Measurements from ENCODE around the gene PELI1. TPM values are rescaled to one million over a fixed set of nuclear protein-coding genes. Genes with fewer than 3 reads are reported as not detected.

The PELI1 gene
- total RNA-seq, 2 experiments from 2014 or later, result 29.8 to 39.2 TPM

GRCh38 chr2:64189167-64189566 is 44.9 kb upstream of the PELI1 start:
- POLR2A ChIA-PET, result no interaction called here
- no peaks in the 10 kb centered on the region for H3K36me3 Mint-ChIP-seq (ENCODE audit: low read depth)
- DNase-seq (no peak), ATAC-seq (no peak)
- CTCF ChIA-PET, result no interaction called here
- no peaks in the 10 kb centered on the region for H3K9me3 Mint-ChIP-seq
- intact Hi-C loops (cut with micrococcal nuclease), result no loop called here
- TF ChIP-seq CTCF (IDR thresholded peaks at IDR 0.05), result no peak
- H3K27ac Mint-ChIP-seq, result no peak overlapping the region
- no peak overlapping the region for H3K4me3 Mint-ChIP-seq
- peaks cover 10% of the 10 kb centered on the region for H3K4me1 Mint-ChIP-seq (ENCODE audit: low read depth)
- peaks cover 2% of the 10 kb centered on the region for H3K27me3 Mint-ChIP-seq

- DNase-seq (no peak), ATAC-seq (no peak)
- intact Hi-C loops (cut with micrococcal nuclease), result no loop called here
- peaks cover 7% of the 10 kb centered on the region for H3K4me1 Mint-ChIP-seq (ENCODE audit: low read depth)
- no peaks in the 10 kb centered on the region for H3K36me3 Mint-ChIP-seq (ENCODE audit: low read depth)
- no peak for TF ChIP-seq CTCF (IDR thresholded peaks at IDR 0.05)
- no peak overlapping the region for H3K27ac Mint-ChIP-seq
- H3K4me3 Mint-ChIP-seq, result no peak overlapping the region
- H3K9me3 Mint-ChIP-seq, result no peaks in the 10 kb centered on the region
- H3K27me3 Mint-ChIP-seq, result peaks cover 2% of the 10 kb centered on the region
- ChIA-PET CTCF (interaction anchor here (0.8 to 1.4 kb wide), 2 partner anchors 16 to 141 kb away, joined by 3 to 6 read pairs; no protein-coding TSS in a partner anchor), POLR2A (interaction anchor here (0.5 to 0.7 kb wide), 2 partner anchors 11 to 128 kb away, joined by 3 read pairs; no protein-coding TSS in a partner anchor)
Measured at GRCh38 chr2:64186699-64187605, 42.7 kb upstream of the PELI1 start.

GRCh38 chr2:64179582-64180321 is 35.5 kb upstream of the PELI1 start:
- ATAC-seq (peak; percentile 87), DNase-seq (peak; percentile 32)
- ChIA-PET CTCF (interaction anchor here (1.4 kb wide), 1 partner anchor 57 kb away, joined by 3 read pairs; no protein-coding TSS in a partner anchor), POLR2A (interaction anchor here (0.6 kb wide), 1 partner anchor 148 kb away, joined by 3 read pairs; no protein-coding TSS in a partner anchor)
- Mint-ChIP-seq H3K4me1 (ENCODE audit: low read depth) (peaks cover 17% of the 10 kb centered on the region), H3K27me3 (no peaks in the 10 kb centered on the region), H3K9me3 (no peaks in the 10 kb centered on the region), H3K4me3 (no peak overlapping the region), H3K27ac (peak overlapping the region; percentile 14), H3K36me3 (ENCODE audit: low read depth) (no peaks in the 10 kb centered on the region)
- TF ChIP-seq CTCF (IDR thresholded peaks at IDR 0.05), result no peak
- intact Hi-C loops (cut with micrococcal nuclease), result no loop called here

GRCh38 chr2:64177315-64177714 is 33.1 kb upstream of the PELI1 start:
- ChIA-PET POLR2A (interaction anchor here (1.1 to 1.5 kb wide), 2 partner anchors 9 to 14 kb away, joined by 3 read pairs; no protein-coding TSS in a partner anchor), CTCF (interaction anchor here (0.8 to 0.9 kb wide), 2 partner anchors 118 to 128 kb away, joined by 3 to 5 read pairs; no protein-coding TSS in a partner anchor)
- ATAC-seq (no peak), DNase-seq (no peak)
- no peak overlapping the region for H3K4me3 Mint-ChIP-seq
- peaks cover 16% of the 10 kb centered on the region for H3K4me1 Mint-ChIP-seq (ENCODE audit: low read depth)
- H3K36me3 Mint-ChIP-seq (ENCODE audit: low read depth), result no peaks in the 10 kb centered on the region
- H3K9me3 Mint-ChIP-seq, result no peaks in the 10 kb centered on the region
- intact Hi-C loops (cut with micrococcal nuclease), result no loop called here
- no peak overlapping the region for H3K27ac Mint-ChIP-seq
- H3K27me3 Mint-ChIP-seq, result no peaks in the 10 kb centered on the region
- TF ChIP-seq CTCF (IDR thresholded peaks at IDR 0.05), result no peak

Data from activated CD8-positive, alpha-beta T cell treated with anti-CD3 and anti-CD28 coated beads for 36 hours (primary cell).